Ramos (cell line): Measurements from ENCODE around the gene ADAMTS19.

Source experiments
- in situ Hi-C: fragments of 300-500 bp; cut with MboI; formaldehyde crosslinking; loops from one replicate; pipeline ENCODE4 v1.14.3; 2022; ENCODE audit warnings: low sequenced_read_pairs; ENCODE audit not compliant: unreplicated experiment

Gene ADAMTS19

DNA sequence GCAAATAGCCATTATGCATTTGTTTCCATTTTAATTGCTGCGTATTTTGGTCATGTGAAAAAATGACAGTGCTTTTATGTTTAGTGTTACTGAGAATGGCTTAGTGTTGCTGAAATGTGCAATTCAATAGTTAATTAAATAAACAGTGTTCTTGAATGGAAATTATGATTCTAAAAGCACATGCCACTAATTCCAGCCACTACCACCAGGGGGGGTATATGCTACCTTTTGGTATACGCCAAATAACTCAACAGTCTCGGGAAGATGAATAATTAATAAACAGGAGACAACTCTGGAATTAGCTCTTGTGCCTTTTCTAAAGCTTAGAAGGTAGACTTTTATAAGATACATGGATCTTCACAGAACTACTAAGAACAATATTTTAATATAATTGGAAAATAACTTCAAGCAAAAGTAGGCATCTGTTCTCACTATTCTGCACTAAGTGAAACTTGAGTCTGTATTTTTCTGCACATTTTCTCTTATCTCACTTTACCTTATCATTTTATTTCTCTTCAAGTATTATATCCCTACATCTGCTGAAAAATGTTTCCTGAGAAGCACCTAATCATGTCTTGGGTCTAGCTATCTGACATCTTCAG, 204.3 kb downstream of the ADAMTS19 start:
- in situ Hi-C loops, result no loop called here

DNA sequence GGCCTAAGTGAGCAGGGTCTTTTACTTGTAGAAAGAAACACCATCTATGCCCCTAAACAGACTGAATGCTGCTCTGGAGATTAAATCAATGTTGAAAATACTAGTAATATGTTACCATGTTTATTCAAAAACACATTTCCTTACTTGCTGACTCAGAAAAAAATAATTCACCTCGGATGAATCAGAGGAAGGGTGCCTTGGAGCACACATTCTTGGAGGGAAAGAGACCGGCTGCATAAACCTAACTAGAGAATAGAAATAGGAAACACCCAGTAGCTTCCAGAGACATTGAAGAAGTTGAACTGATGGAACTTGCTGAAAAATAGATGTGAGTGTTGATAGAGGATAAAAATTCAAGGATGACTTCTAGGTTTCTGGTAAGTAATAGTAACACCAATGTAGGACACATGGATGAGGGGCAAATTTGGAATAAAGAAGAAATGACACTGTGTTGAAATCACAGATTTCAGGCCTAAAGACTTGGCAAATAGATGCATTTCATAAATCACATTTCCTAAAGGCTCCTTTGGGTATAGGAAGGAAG, 210.9 kb downstream of the ADAMTS19 start:
- in situ Hi-C loops, result no loop called here

DNA sequence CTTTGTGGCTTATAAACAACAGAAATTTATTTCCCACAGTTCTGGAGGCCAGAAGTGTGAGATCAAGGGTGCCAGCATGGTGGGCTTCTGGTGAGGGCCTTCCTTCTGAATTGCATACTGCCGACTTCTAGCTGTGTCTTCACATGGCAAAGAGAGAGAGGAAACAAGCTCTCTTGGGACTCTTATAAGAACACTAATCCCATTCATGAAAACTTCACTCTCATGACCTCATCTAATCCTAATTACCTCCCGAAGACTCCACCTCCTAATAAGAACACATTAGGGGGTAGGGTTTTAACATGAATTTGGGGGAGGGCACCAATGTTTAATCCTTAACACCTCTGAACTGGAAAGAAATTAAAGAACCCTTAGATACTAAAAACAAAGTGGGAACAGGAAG, 211.9 kb downstream of the ADAMTS19 start:
- in situ Hi-C loops, result no loop called here

DNA sequence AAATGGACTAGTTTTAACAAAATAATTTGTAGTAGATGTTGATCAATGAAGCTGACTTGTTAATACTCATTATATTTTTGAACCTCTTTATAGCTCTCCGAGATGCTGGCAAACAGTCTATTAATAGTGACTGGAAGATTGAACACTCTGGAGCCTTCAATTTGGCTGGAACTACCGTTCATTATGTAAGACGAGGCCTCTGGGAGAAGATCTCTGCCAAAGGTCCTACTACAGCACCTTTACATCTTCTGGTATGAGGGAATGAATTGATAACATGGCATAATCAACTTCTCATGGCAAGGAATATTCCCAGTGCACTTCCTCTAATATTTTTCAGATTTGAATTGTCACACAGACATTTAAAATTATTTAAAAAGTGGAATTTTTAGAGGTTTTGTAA, 219.6 kb downstream of the ADAMTS19 start:
- in situ Hi-C loops, result no loop called here

DNA sequence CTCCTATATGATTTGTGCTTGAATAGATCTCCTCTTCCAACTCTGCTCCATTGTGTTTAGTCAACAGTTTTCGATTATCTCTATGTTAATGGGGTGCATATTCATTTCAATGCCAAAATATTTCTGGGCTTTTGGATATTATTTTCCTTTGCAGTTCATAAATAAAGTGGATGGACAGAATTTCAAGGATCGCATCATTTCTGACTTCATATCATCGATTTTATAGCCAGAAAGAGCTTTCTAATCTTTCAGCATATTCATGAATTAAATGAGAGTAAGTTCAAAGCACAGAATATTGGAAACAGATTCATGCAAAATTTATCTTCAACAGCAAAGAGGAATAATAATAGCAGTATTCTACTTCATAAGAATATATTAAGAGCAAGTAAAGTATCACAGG, 227.8 kb downstream of the ADAMTS19 start:
- in situ Hi-C loops, result no loop called here

DNA sequence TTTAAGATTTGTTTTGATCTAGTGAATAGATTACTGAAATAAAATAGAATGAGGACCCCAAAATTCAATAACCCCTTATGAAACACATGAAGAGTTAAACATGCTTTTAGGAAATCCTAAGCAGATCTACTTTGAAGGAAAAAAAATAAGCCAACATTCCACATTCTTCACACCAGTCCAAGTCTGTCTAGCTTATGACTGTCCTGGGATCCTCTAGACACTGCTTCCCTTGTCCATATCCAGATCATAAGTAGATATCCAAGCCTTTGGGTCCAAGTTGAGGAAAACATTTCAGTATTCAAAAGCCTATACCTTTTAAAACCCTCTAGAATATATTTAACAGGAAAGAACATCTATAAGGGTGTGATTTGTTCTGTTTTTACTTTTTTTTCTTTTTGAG, 228.9 kb downstream of the ADAMTS19 start:
- in situ Hi-C loops, result no loop called here

DNA sequence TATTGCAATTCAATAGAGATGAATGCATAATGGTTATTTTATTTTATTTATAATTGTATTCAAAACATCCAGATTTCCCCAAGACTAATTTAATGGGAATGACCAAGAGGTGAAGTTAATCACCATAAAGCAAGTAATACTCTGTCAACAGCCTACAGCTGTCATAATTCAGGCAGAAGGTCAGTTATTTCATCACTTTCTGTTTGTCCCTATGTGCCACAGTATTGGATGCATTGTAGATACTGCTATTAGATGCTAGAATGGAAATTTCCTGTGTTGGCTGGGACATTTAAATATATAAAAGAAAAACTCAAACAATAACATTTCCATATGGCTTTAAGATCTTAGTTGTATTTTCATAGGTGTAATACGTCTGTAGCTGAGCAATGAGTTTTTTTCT, 231.1 kb downstream of the ADAMTS19 start:
- in situ Hi-C loops, result no loop called here

DNA sequence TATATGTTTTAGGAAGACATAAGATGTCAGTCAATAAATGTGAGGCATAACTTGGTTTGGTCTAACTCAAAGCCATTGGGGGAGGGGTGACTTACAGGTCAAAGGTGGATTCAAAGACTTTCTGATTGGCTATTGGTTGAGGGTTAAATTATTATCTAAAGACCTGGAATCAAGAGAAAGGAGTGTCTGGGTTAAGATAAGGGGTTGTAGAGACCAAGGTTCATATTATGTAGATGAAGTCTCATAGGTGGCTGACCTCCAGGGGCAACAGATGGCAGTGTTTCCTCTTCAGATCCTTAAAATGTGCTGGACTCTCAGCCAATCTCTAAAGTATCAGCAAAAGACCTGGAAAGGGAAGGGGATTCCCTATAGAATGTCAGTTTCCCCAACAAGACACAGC, 236.5 kb downstream of the ADAMTS19 start:
- in situ Hi-C loops, result no loop called here

DNA sequence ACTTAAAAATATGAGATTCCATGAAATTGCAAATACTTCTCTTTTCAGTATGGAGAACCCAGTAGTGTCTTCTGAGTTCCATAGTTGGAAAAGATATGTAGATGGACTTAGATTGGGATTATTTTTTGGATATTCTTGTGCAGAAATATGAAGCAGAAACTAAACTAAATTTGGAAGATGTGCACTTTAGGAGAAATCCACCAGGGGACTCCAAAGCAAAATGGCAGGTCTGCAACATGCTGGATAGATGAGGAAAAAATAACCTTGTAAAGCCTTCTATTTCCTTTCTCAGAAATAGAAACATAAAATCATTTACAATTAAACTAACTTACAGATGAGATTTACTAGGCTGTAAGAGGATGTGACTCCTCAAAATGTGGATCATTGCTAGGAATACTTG, 238.6 kb downstream of the ADAMTS19 start:
- in situ Hi-C loops, result no loop called here

DNA sequence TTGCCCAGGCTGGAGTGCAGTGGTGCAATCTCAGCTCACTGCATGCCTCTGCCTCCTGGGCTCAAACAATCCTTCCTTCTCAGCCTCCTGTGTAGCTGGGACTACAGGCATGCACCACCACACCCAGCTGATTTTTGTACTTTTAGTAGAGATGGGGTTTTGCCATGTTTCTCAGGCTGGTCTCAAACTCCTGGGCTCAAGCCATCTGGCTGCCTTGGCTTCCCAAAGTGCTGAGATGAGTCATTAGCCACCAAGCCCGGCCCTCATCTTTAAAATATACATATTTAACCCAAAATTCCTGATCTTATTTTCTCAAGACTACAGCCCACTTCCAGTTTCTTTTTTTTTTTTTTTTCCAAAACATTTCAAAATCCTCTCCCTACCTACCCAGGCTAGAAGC, 256.1 kb downstream of the ADAMTS19 start:
- in situ Hi-C loops, result no loop called here

DNA sequence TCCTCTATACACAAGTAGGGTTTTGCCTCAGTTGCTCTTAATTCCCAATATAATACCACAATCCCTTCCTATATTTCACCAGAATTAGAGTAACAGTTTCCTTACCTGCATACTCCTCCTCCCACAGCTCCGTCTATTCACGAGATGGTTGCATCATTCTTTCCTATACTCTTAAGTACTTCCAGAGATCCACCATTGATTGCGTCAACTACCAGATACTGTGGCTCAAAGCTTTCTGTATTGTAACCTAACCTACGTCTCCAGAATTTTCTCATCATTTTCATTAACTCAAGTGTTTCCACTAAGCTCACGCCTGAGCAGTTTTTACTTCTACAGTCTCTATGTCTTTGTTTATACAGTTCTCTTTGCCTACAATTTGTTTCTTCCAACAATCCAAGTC, 256.6 kb downstream of the ADAMTS19 start:
- in situ Hi-C loops, result no loop called here

DNA sequence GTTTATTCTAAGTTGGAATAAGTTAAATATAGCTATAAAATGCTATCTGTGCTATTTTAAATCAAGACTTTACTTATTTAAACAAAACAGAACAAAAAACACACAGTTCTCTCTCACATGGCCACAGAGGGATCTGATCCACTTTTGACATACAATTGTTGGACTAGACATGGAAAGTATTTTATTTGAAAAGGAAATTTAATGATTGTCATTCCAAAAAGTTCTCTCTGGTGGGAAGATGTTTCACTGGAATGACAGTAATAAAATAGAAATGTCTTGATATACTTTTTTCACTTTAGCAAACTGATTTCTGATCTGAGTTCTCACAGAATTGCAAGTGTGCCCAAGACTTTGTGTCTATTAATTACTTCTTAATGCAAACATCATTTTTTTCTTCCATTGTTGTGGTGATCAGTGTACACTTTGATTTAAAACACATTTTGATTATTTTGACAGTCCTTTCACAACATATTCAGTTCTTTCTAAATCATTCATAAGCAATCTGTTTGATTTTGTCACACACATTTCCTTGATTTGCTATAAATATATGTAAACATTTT, 257.7 kb downstream of the ADAMTS19 start:
- in situ Hi-C loops, result no loop called here

DNA sequence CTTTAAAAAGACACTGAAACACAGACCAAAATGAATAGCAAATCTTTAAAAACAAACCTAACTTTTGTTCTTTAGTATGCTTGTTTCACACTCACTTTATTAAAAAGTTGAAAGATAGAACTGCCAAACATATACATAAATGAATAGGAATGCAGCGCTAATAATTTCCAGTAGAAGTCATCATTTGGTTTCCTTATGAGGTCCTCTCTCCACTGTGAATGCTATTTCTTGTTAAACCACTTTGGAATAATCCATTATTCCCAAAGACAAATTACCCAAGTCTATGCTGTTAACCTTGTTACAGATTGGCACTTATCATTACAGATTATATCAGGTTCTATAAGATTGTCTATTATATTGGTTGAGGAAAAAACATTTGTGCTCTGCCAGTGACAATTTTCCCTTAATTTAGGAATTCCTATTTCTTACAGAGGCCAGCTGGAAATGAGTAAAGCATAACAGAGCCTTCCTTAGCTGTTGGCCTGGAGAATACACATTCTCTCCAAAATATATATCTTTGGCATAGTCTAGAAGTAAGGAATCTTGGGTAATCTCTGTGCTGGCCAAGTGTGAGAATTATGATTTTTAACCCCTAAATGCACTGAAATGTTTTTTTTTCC, 258.5 kb downstream of the ADAMTS19 start:
- in situ Hi-C loops, result no loop called here

DNA sequence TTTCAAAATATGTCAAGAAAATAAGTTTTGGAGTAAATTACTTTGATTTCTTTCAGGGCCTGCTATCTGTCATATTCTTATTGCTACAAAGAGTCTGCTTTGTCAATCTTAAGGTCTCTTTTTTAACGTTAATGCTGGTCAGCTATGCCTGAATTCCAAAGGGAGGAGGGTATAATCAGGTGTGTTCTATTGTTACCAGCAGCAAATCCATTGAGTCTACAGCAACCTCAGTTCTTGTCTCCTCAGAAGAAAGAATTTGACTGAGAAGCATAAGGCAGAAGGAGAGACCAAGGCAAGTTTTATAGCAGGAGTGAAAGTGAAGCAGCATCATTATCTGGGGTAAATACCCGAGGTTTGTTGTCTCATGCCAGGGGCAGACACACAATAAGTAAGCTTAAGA, 264.1 kb downstream of the ADAMTS19 start:
- in situ Hi-C loops, result no loop called here

DNA sequence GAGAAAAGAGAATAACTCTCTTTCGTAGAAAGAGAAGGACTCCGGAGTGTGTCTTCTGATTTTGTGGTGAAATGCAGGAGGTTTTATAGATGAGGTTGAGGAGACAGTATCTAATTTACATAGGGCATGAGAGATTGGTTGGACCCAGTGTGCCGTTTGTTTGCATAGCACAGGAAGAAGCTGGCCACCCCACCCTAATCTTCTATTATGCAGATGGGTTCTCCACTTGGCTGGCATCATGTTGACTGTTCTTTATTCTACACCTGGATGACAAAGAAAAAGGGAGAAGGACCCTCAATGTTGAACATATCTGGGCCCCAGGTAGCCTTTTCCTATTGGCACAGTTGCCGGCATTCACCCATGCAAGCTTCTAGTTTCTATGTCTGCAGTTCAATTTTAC, 264.5 kb downstream of the ADAMTS19 start:
- in situ Hi-C loops, result no loop called here

DNA sequence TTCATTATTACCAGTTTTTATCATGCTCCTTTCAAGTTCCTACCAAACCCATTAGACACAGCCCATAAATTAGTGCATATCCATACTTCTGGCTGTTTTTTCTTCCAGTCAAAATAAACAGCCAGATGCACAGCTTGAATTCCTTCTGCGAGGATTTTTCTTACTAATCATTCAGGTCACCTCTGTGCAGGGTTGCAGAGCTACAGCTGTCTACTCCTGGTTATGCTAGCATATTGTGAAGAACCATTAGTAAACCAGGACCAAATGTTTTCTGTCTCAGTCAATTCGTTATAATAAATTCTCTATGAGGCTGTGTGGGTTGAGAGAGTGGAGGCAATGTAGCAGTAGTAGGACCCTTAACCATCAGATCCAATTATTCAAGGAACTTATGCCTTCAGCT, 279.7 kb downstream of the ADAMTS19 start:
- in situ Hi-C loops, result no loop called here

DNA sequence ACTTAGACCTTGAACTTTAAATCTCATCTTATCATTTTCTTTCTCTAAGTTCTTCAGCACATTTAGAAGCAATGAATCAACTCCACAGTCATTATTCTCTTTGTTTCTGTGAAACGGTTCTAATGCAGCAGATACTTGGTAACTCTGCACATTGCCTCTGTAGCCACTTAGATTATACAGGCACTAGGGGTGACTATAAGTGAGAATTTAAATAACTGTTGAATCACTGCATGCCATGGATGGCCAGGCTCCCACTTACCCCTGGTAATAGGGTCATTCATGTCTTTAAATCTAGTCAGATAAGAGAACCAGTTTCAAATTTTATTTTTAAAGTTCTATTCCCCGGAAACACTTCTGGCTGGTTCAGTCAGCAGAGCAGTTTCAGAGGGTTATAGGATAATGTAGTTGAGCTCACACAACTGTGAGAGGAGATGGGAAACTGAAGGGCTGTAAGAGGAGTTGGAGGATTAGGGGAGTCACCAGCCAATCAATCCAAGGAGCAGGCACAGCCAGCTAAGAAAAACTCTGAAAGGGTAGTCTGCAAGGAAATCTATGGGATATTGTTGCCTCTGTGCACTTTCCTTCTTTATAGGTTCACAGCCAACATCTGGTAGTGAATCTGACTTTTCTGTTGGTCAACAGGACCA, 283.6 kb downstream of the ADAMTS19 start:
- in situ Hi-C loops, result no loop called here

DNA sequence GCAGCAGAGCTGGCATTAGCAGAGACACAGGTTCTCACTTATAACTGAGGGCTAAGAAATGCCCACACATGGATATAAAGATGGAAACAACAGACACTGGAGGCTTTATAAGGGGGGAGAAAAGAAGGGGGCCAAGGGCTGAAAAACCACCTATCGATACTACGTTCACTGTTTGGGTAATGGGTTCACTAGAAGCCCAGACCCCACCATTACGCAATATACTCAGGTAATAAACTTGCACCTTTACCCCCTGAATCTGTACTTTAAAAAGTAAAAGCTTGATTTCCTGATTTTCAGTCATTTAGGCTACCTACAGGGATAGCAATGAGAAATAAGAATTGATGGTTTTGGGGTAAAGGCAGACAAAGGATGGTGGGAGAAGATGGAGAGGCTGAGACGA, 285.9 kb downstream of the ADAMTS19 start:
- in situ Hi-C loops, result no loop called here

DNA sequence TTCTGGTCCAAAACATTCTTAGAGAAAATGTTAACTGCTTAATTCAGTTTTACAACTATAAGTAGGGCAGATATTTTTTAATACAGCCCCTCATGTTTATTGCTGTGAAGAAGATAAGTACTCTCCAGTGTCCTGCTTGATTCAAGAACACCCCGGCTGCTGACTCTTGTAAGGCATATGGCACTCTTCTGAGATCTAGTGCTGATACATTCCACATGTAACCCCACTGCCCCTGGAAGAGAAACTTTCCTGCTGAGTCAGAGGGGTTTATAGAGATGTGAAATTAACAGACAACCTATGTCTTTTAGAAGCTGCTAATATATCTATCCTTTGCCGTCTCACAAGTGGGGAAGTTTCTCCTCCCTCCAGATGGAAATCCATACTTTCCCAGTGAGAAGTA, 286.8 kb downstream of the ADAMTS19 start:
- in situ Hi-C loops, result no loop called here

DNA sequence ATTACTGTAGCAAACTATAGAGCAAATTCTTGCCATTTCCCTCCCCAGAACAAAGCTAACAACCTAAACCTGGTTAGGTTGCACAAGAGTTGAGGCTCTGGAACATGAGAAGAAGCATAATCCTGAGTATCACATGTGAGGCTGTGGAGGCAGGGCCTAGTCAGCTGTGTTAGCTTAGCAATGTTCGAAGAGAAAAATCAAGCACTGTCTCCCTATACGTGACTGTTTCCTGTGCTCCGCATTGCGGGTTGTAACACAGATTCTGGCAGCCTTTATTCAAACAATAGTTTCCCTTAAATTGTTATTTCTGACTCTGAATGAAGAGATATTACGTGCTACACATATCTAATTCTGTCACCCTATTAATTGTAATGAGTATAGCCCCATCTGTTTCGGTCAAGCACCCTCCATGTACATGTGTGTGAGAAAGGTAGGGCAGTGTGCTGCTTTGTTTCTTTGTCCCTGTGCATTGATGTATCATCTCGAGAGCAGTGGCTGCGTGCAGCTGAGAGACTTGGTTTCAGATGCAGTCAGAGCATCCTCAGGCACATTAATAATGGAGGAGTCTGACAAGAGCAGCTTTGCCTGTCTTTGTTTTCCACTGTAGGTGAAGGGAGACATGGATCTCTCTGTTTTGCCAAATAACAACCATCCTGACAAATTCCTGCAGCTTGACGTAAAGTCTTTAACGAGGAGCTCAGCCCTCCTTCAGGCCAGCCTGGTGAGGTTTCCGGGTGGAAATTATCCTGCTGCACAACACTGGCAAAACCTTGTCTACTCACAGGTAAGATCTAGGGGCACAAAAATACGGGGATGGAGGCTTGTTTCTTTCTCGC, 287.7 kb downstream of the ADAMTS19 start, which contains the start of gene MINAR2:
TSS of gene MINAR2 (plus strand) at position 523 of the 836 bp plus-strand sequence. CDS start at position 620, 97 bp downstream.
- in situ Hi-C loops, result no loop called here
